ENCODE measurements around the gene ADGRB3. TPM values are rescaled to one million over a fixed set of nuclear protein-coding genes. Genes with fewer than 3 reads are reported as not detected.

Gene ADGRB3
- total RNA-seq, 1 experiment from 2014 or later = 0.11 TPM

DNA sequence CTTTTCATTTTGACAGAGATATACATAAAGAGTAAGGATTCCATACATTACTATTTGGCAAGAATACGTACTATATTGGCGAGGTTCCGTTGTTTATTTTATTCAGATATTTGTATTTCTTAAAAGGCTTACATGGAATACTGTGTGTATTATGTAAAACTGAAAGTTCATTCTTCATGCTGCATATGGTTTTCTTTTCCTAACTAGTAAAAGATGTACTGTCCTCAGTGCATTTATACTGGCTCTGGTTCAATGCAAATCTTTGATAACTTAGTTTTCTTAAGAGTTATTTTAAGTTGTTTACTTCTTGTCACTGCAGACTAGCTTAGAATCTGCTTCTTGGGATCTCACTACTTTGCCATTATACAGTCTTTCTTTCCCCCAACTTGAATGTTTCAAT lies 42.0 kb downstream of the ADGRB3 start:
- intact Hi-C loops (cut with micrococcal nuclease) = no loop called here
- no peak for ATAC-seq
- no peaks in the 10 kb centered on the region for H3K9me3 ChIP-seq (ENCODE audit: low read length)

DNA sequence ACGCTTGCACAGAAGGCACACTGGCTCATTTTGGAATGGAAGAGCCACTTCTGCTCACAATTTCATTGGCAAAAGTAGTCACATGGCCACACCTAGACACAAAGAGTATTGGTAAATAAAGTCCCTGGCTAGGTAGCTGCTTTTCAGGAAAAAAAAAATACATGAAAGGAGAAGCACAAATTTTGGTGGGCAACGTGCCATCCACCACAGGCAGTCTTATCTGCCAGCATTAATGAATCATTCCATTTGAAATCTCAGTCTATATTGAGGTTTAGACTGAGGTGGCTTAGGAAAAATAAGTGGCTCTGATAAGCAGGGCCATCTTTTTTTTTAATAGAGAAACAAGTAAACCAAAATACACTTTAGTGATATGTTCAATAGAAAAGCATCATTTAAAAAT lies 44.3 kb downstream of the ADGRB3 start:
- H3K4me2 ChIP-seq (ENCODE audit: low read length) = no peak overlapping the region
- no peaks in the 10 kb centered on the region for H3F3A ChIP-seq (ENCODE audit: low read length, unreplicated experiment)
- H3K4me3 ChIP-seq (ENCODE audit: low read length) = no peak overlapping the region
- no peak for DNase-seq
- intact Hi-C loops (cut with micrococcal nuclease) = no loop called here
- no peaks in the 10 kb centered on the region; the same call in 1 of the 2 replicates for H3K27me3 ChIP-seq (ENCODE audit: low read length)
- no peaks in the 10 kb centered on the region for H3K9me2 ChIP-seq (replicated peaks; ENCODE audit: low read length)
- BruUV-seq (replicated peaks) = no TSS peak
- no peak overlapping the region for H3K9ac ChIP-seq (ENCODE audit: low read length)
- H4K20me1 ChIP-seq (ENCODE audit: low read length) = no peaks in the 10 kb centered on the region
- H2AFZ ChIP-seq (ENCODE audit: low read length) = no peak overlapping the region
- H3K9me3 ChIP-seq (ENCODE audit: low read length) = no peaks in the 10 kb centered on the region
- H3K36me3 ChIP-seq (ENCODE audit: low read depth, low read length) = no peaks in the 10 kb centered on the region
- no peak for TF ChIP-seq EZH2phosphoT487 (IDR thresholded peaks at IDR 0.05; ENCODE audit: borderline replicate concordance, low read length)
- no peak overlapping the region for H3K27ac ChIP-seq (ENCODE audit: low read length)
- ATAC-seq = no peak
- no peaks in the 10 kb centered on the region for H3K79me2 ChIP-seq (ENCODE audit: low read length)
- CTCF ChIA-PET = no interaction called here
- POLR2A ChIA-PET (ENCODE audit: unreplicated experiment) = no interaction called here
- no peaks in the 10 kb centered on the region for H3K4me1 ChIP-seq (ENCODE audit: insufficient read depth, low read length)

More for the DNA sequence above, 42.0 kb downstream of the ADGRB3 start:
- H3K36me3 ChIP-seq (ENCODE audit: low read depth, low read length) = no peaks in the 10 kb centered on the region
- H3K4me1 ChIP-seq (ENCODE audit: insufficient read depth, low read length) = no peaks in the 10 kb centered on the region
- H3K27me3 ChIP-seq (ENCODE audit: low read length) = no peaks in the 10 kb centered on the region; the same call in 1 of the 2 replicates
- H3K27ac ChIP-seq (ENCODE audit: low read length) = no peak overlapping the region
- no peaks in the 10 kb centered on the region for H3F3A ChIP-seq (ENCODE audit: low read length, unreplicated experiment)
- H4K20me1 ChIP-seq (ENCODE audit: low read length) = no peaks in the 10 kb centered on the region
- DNase-seq = no peak
- H3K4me2 ChIP-seq (ENCODE audit: low read length) = no peak overlapping the region
- BruUV-seq (replicated peaks) = no TSS peak
- no peaks in the 10 kb centered on the region for H3K79me2 ChIP-seq (ENCODE audit: low read length)
- H3K4me3 ChIP-seq (ENCODE audit: low read length) = no peak overlapping the region
- ChIA-PET CTCF (no interaction called here), POLR2A (ENCODE audit: unreplicated experiment) (no interaction called here)
- TF ChIP-seq EZH2phosphoT487 (IDR thresholded peaks at IDR 0.05; ENCODE audit: borderline replicate concordance, low read length) = no peak
- no peak for TF ChIP-seq EZH2 (IDR thresholded peaks at IDR 0.05; ENCODE audit: low read length, unreplicated experiment)
- TF ChIP-seq, protein P1, sequence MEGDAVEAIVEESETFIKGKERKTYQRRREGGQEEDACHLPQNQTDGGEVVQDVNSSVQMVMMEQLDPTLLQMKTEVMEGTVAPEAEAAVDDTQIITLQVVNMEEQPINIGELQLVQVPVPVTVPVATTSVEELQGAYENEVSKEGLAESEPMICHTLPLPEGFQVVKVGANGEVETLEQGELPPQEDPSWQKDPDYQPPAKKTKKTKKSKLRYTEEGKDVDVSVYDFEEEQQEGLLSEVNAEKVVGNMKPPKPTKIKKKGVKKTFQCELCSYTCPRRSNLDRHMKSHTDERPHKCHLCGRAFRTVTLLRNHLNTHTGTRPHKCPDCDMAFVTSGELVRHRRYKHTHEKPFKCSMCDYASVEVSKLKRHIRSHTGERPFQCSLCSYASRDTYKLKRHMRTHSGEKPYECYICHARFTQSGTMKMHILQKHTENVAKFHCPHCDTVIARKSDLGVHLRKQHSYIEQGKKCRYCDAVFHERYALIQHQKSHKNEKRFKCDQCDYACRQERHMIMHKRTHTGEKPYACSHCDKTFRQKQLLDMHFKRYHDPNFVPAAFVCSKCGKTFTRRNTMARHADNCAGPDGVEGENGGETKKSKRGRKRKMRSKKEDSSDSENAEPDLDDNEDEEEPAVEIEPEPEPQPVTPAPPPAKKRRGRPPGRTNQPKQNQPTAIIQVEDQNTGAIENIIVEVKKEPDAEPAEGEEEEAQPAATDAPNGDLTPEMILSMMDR (conservative IDR thresholded peaks at IDR 0.05; ENCODE audit: low read depth, low read length) = no peak
- H3K9me2 ChIP-seq (replicated peaks; ENCODE audit: low read length) = no peaks in the 10 kb centered on the region
- H3K9ac ChIP-seq (ENCODE audit: low read length) = no peak overlapping the region
- no peak overlapping the region for H2AFZ ChIP-seq (ENCODE audit: low read length)

DNA sequence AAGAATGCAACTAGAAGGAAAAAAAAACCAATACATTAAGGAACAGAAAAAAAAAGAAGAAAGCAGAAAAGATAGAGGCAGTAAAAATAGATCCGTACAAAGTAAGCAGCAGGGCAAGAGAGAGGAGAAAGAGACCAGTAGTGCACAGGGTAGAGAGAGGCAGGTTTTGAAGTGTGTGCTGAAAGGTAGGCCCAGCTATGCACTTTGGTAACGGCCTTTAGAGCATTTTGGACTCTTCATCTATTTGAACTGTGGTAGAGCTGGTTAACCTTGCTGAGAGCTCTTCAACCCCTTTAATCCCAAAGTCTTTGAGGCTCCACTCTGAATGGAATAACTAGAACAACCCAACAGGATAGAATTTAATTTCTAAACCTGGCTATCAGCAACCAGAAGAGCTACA lies 45.2 kb downstream of the ADGRB3 start:
- no peaks in the 10 kb centered on the region for H3K9me2 ChIP-seq (replicated peaks; ENCODE audit: low read length)
- H3K4me3 ChIP-seq (ENCODE audit: low read length) = no peak overlapping the region
- H3K9ac ChIP-seq (ENCODE audit: low read length) = no peak overlapping the region
- no peak for ATAC-seq
- H3K4me1 ChIP-seq (ENCODE audit: insufficient read depth, low read length) = no peaks in the 10 kb centered on the region
- no TSS peak for BruUV-seq (replicated peaks)
- no peaks in the 10 kb centered on the region for H3K79me2 ChIP-seq (ENCODE audit: low read length)
- H3K27me3 ChIP-seq (ENCODE audit: low read length) = no peaks in the 10 kb centered on the region
- ChIA-PET CTCF (no interaction called here), POLR2A (ENCODE audit: unreplicated experiment) (no interaction called here)
- intact Hi-C loops (cut with micrococcal nuclease) = no loop called here
- no peak overlapping the region for H3K4me2 ChIP-seq (ENCODE audit: low read length)
- TF ChIP-seq, protein P1 (conservative IDR thresholded peaks at IDR 0.05; ENCODE audit: low read depth, low read length) = no peak
- no peak for TF ChIP-seq EZH2phosphoT487 (IDR thresholded peaks at IDR 0.05; ENCODE audit: borderline replicate concordance, low read length)
- no peak for TF ChIP-seq EZH2 (IDR thresholded peaks at IDR 0.05; ENCODE audit: low read length, unreplicated experiment)
- no peak overlapping the region for H2AFZ ChIP-seq (ENCODE audit: low read length)
- no peak overlapping the region for H3K27ac ChIP-seq (ENCODE audit: low read length)
- H4K20me1 ChIP-seq (ENCODE audit: low read length) = no peaks in the 10 kb centered on the region
- no peak for DNase-seq
- H3K9me3 ChIP-seq (ENCODE audit: low read length) = no peaks in the 10 kb centered on the region
- H3K36me3 ChIP-seq (ENCODE audit: low read depth, low read length) = no peaks in the 10 kb centered on the region
- H3F3A ChIP-seq (ENCODE audit: low read length, unreplicated experiment) = no peaks in the 10 kb centered on the region
